HG03064 (cell line): Measurements from ENCODE around the gene ADAMTS18.

Experiments
- ATAC-seq: cut with Tn5 transposase; IDR thresholded peaks from one replicate; pipeline ENCODE4 v1.9.1; 2021; ENCODE audit warnings: low read depth; ENCODE audit not compliant: unreplicated experiment

The ADAMTS18 gene

GRCh38 chr16:77399066-77399465 lies 35.8 kb downstream of the ADAMTS18 start:
- no peak for ATAC-seq

GRCh38 chr16:77398495-77398894 lies 36.3 kb downstream of the ADAMTS18 start:
- ATAC-seq = no peak

GRCh38 chr16:77396461-77396860 lies 38.4 kb downstream of the ADAMTS18 start:
- ATAC-seq = no peak

GRCh38 chr16:77394699-77395098 lies 40.1 kb downstream of the ADAMTS18 start:
- no peak for ATAC-seq

GRCh38 chr16:77393955-77394354 lies 40.9 kb downstream of the ADAMTS18 start:
- ATAC-seq = no peak

GRCh38 chr16:77387815-77388209 lies 47.0 kb downstream of the ADAMTS18 start:
- ATAC-seq = no peak

- ATAC-seq = no peak
Measured at GRCh38 chr16:77386831-77387814, 47.7 kb downstream of the ADAMTS18 start.

GRCh38 chr16:77385481-77385880 lies 49.4 kb downstream of the ADAMTS18 start:
- ATAC-seq = no peak

- ATAC-seq = no peak
Measured at GRCh38 chr16:77383606-77384187, 51.1 kb downstream of the ADAMTS18 start.

GRCh38 chr16:77376358-77376757 lies 58.5 kb downstream of the ADAMTS18 start:
- no peak for ATAC-seq

- no peak for ATAC-seq
Measured at GRCh38 chr16:77375396-77375795, 59.4 kb downstream of the ADAMTS18 start.

GRCh38 chr16:77374384-77374783 lies 60.5 kb downstream of the ADAMTS18 start:
- no peak for ATAC-seq

GRCh38 chr16:77373726-77374125 lies 61.1 kb downstream of the ADAMTS18 start:
- no peak for ATAC-seq

GRCh38 chr16:77364770-77365169 lies 70.1 kb downstream of the ADAMTS18 start:
- no peak for ATAC-seq

GRCh38 chr16:77359065-77359502 lies 75.8 kb downstream of the ADAMTS18 start:
- ATAC-seq = no peak

GRCh38 chr16:77353587-77354263 lies 81.1 kb downstream of the ADAMTS18 start:
- ATAC-seq = no peak

- ATAC-seq = no peak
Measured at GRCh38 chr16:77344341-77344740, 90.5 kb downstream of the ADAMTS18 start.

GRCh38 chr16:77336637-77337036 lies 98.2 kb downstream of the ADAMTS18 start:
- no peak for ATAC-seq

GRCh38 chr16:77335652-77336234 lies 99.1 kb downstream of the ADAMTS18 start:
- ATAC-seq = no peak

GRCh38 chr16:77332792-77333191 lies 102.0 kb downstream of the ADAMTS18 start:
- no peak for ATAC-seq
